ENCODE data around the gene DCST1. TPM values are rescaled to one million over a fixed set of nuclear protein-coding genes. Genes with fewer than 3 reads are reported as not detected.

DCST1 gene
- total and polyA plus RNA-seq, 2 of the 13 experiments (the other 11 are each of a cell fraction or from before 2014, with no cell fraction given), result 0.04 TPM; not detected in 1

DNA sequence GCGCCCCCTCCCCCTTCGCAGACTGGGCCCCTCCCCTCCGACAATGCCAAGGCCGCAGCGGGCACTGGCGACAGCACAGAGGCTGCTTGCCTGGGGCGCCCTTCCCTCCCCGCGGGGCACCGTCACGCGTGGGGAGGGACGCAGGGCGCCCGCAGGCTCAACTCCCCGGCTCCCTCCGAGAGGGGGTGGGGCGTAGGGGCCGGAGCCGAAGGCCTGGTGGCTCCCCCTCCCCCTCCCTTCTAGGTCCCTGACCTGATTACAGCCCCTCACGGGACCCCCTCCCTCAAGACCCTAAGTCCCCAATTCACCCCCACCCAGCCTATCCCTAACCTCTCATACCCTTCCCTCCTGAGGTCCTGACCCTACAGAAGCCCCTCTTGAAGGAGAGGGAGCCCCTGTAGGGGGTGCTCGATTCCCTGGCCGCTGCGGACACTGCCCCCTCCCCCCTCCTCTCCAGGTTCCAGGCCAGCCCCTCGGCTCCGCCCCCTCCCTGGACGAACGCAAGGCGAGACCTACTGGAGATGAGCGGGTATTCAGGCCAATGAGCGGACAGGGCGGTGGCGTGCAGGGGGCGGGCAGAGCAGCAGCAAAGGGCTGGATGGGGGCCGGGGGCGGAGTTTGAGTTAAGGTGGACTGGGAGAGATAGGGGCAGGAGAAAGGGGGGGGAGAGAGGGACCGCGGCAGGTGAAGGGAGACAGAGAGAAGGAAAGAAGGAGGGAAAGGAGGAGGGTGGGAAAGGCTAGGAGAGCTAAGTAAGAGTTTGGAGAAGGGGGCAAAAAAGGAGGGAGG is 31.8 kb upstream of the DCST1 start (continued):
- TF ChIP-seq, protein P1, sequence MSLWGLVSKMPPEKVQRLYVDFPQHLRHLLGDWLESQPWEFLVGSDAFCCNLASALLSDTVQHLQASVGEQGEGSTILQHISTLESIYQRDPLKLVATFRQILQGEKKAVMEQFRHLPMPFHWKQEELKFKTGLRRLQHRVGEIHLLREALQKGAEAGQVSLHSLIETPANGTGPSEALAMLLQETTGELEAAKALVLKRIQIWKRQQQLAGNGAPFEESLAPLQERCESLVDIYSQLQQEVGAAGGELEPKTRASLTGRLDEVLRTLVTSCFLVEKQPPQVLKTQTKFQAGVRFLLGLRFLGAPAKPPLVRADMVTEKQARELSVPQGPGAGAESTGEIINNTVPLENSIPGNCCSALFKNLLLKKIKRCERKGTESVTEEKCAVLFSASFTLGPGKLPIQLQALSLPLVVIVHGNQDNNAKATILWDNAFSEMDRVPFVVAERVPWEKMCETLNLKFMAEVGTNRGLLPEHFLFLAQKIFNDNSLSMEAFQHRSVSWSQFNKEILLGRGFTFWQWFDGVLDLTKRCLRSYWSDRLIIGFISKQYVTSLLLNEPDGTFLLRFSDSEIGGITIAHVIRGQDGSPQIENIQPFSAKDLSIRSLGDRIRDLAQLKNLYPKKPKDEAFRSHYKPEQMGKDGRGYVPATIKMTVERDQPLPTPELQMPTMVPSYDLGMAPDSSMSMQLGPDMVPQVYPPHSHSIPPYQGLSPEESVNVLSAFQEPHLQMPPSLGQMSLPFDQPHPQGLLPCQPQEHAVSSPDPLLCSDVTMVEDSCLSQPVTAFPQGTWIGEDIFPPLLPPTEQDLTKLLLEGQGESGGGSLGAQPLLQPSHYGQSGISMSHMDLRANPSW (CRISPR knock-in tag; IDR thresholded peaks at IDR 0.05; ENCODE audit: borderline replicate concordance), result no peak
- TF ChIP-seq PRDM15 (CRISPR knock-in tag; IDR thresholded peaks at IDR 0.05) (peak; percentile 50; the same call in 1 of the 2 replicates), HNRNPL (IDR thresholded peaks at IDR 0.05; ENCODE audit: low read depth, low read length) (peak; percentile 66; the same call in 1 of the 2 replicates), ZNF274 (CRISPR knock-in tag; IDR thresholded peaks at IDR 0.05) (no peak), ZNF430 (CRISPR knock-in tag; IDR thresholded peaks at IDR 0.05) (peak; percentile 6; the same call in 1 of the 2 replicates), ZFP36L2 (CRISPR knock-in tag; IDR thresholded peaks at IDR 0.05) (no peak), SSRP1 (CRISPR knock-in tag; IDR thresholded peaks at IDR 0.05) (no peak), FOSL1 (CRISPR knock-in tag; IDR thresholded peaks at IDR 0.05; ENCODE audit: borderline replicate concordance) (no peak), ZNF251 (CRISPR knock-in tag; IDR thresholded peaks at IDR 0.05) (no peak), ZNF510 (CRISPR knock-in tag; IDR thresholded peaks at IDR 0.05; ENCODE audit: low read depth) (no peak), ZNF124 (CRISPR knock-in tag; IDR thresholded peaks at IDR 0.05) (no peak), PITX1 (CRISPR knock-in tag; IDR thresholded peaks at IDR 0.05) (0 out of 2 replicates have a peak, but pooled peaks have one; percentile 19)
- TF ChIP-seq, protein P2, sequence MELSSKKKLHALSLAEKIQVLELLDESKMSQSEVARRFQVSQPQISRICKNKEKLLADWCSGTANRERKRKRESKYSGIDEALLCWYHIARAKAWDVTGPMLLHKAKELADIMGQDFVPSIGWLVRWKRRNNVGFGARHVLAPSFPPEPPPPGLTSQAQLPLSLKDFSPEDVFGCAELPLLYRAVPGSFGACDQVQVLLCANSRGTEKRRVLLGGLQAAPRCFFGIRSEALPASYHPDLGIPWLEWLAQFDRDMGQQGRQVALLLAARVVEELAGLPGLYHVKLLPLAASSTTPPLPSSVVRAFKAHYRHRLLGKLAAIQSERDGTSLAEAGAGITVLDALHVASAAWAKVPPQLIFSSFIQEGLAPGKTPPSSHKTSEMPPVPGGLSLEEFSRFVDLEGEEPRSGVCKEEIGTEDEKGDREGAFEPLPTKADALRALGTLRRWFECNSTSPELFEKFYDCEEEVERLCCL (CRISPR knock-in tag; IDR thresholded peaks at IDR 0.05; ENCODE audit: borderline replicate concordance), result no peak
- TF ChIP-seq, protein P3, sequence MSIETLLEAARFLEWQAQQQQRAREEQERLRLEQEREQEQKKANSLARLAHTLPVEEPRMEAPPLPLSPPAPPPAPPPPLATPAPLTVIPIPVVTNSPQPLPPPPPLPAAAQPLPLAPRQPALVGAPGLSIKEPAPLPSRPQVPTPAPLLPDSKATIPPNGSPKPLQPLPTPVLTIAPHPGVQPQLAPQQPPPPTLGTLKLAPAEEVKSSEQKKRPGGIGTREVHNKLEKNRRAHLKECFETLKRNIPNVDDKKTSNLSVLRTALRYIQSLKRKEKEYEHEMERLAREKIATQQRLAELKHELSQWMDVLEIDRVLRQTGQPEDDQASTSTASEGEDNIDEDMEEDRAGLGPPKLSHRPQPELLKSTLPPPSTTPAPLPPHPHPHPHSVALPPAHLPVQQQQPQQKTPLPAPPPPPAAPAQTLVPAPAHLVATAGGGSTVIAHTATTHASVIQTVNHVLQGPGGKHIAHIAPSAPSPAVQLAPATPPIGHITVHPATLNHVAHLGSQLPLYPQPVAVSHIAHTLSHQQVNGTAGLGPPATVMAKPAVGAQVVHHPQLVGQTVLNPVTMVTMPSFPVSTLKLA (IDR thresholded peaks at IDR 0.05), result peak; percentile 59; the same call in 1 of the 2 replicates
- TF ChIP-seq, protein P4, sequence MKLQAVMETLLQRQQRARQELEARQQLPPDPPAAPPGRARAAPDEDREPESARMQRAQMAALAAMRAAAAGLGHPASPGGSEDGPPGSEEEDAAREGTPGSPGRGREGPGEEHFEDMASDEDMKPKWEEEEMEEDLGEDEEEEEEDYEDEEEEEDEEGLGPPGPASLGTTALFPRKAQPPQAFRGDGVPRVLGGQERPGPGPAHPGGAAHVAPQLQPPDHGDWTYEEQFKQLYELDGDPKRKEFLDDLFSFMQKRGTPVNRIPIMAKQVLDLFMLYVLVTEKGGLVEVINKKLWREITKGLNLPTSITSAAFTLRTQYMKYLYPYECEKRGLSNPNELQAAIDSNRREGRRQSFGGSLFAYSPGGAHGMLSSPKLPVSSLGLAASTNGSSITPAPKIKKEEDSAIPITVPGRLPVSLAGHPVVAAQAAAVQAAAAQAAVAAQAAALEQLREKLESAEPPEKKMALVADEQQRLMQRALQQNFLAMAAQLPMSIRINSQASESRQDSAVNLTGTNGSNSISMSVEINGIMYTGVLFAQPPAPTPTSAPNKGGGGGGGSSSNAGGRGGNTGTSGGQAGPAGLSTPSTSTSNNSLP (IDR thresholded peaks at IDR 0.05; ENCODE audit: low read depth, low read length), result no peak
- TF ChIP-seq, protein P5, sequence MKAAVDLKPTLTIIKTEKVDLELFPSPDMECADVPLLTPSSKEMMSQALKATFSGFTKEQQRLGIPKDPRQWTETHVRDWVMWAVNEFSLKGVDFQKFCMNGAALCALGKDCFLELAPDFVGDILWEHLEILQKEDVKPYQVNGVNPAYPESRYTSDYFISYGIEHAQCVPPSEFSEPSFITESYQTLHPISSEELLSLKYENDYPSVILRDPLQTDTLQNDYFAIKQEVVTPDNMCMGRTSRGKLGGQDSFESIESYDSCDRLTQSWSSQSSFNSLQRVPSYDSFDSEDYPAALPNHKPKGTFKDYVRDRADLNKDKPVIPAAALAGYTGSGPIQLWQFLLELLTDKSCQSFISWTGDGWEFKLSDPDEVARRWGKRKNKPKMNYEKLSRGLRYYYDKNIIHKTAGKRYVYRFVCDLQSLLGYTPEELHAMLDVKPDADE (CRISPR knock-in tag; IDR thresholded peaks at IDR 0.05), result no peak
